Upper lobe of left lung (tissue), 6 donors: ENCODE measurements around the gene SIKE1. TPM values are rescaled to one million over a fixed set of nuclear protein-coding genes. Genes with fewer than 3 reads are reported as not detected.
"Not testable (repeated sequence)": the region's sequence is repeated elsewhere in the genome, so short reads cannot be mapped to it uniquely, and the experiment has no call there.

Experiments
- ATAC-seq, 2 donors: fragments of 200-7000 bp; cut with Tn5 transposase; one replicate each; pipeline ENCODE4 v1.9.1; 2022; ENCODE audit warnings: mild to moderate bottlenecking in 2 of 2, moderate library complexity in 2 of 2; ENCODE audit not compliant: low FRiP score in 2 of 2
- DNase-seq, 2 donors: peaks; one replicate each; pipeline ENCODE4 v3.0.0-alpha.2; 2019 to 2020
- H3K27ac ChIP-seq, 4 donors: fragments of 200-600 bp; sonication (generic); one replicate each; pipeline ENCODE4 v1.5.1; 2016 to 2019
- H3K27me3 ChIP-seq, 4 donors: fragments of 200-600 bp; sonication (generic); one replicate each; pipeline ENCODE4 v1.5.1; 2017 to 2019
- H3K36me3 ChIP-seq, 4 donors: fragments of 200-600 bp; sonication (generic); one replicate each; pipeline ENCODE4 v1.5.1; 2016 to 2019
- H3K4me1 ChIP-seq, 4 donors: fragments of 200-600 bp; sonication (generic); one replicate each; pipeline ENCODE4 v1.5.1; 2018 to 2019
- H3K4me3 ChIP-seq, 4 donors: fragments of 200-600 bp; sonication (generic); one replicate each; pipeline ENCODE4 v1.5.1; 2017 to 2019; ENCODE audit warnings: mild to moderate bottlenecking in 2 of 4, moderate library complexity in 1 of 4
- H3K9me3 ChIP-seq, 4 donors: fragments of 200-600 bp; sonication (generic); one replicate each; pipeline ENCODE4 v1.5.1; 2018 to 2019
- EP300 ChIP-seq, 4 donors: sonication (generic); formaldehyde crosslinking; IDR thresholded peaks; one replicate each; pipeline ENCODE4 v1.5.1; 2017; ENCODE audit warnings: antibody characterized with exemption in 4 of 4, control low read depth in 2 of 4
- POLR2A ChIP-seq, 4 donors: fragments of 450-650 bp; IDR thresholded peaks; one replicate each; pipeline ENCODE4 v1.5.1; 2016 to 2017; ENCODE audit warnings: antibody characterized with exemption in 4 of 4, mild to moderate bottlenecking in 2 of 4
- POLR2AphosphoS5 ChIP-seq, 2 donors: sonication (generic); formaldehyde crosslinking; IDR thresholded peaks; one replicate each; pipeline ENCODE4 v1.5.1; 2017; ENCODE audit warnings: antibody characterized with exemption in 2 of 2
- WGBS, 2 donors: methylation state at CpG; one replicate each; pipeline ENCODE4 v1.1.5; 2017 to 2018; 5-methylcytosine and 5-hydroxymethylcytosine counted together
- total RNA-seq, 6 donors: library from RNA; depleted of rRNA in 4 of 6; stranded (reverse); fragments of >200 nt in 4 of 6; gene quantifications; one replicate each; pipeline versions ENCODE4 v1.1.0 to v1.2.1, GENCODE V29; 2016 to 2021
- TF ChIP-seq, protein P1 (sequence below), 6 experiments: fragments of 450-650 bp in 4 of 6; fragments of 200-600 bp in 2 of 6; sonication (generic) in 2 of 6; IDR thresholded peaks; one replicate each; pipeline ENCODE4 v1.5.1; 2016 to 2019; ENCODE audit warnings: antibody characterized with exemption in 6 of 6
- donor health status: DM: no; HTN: no; CAD: no; lungs with moderate emphysema.
- donor health status: DM: no; HTN: yes; CAD: no; lungs with severe emphysema.

Gene SIKE1
- total RNA-seq, 6 donors from 2014 or later, result 6.0 to 36.3 (median 28.7) TPM

DNA sequence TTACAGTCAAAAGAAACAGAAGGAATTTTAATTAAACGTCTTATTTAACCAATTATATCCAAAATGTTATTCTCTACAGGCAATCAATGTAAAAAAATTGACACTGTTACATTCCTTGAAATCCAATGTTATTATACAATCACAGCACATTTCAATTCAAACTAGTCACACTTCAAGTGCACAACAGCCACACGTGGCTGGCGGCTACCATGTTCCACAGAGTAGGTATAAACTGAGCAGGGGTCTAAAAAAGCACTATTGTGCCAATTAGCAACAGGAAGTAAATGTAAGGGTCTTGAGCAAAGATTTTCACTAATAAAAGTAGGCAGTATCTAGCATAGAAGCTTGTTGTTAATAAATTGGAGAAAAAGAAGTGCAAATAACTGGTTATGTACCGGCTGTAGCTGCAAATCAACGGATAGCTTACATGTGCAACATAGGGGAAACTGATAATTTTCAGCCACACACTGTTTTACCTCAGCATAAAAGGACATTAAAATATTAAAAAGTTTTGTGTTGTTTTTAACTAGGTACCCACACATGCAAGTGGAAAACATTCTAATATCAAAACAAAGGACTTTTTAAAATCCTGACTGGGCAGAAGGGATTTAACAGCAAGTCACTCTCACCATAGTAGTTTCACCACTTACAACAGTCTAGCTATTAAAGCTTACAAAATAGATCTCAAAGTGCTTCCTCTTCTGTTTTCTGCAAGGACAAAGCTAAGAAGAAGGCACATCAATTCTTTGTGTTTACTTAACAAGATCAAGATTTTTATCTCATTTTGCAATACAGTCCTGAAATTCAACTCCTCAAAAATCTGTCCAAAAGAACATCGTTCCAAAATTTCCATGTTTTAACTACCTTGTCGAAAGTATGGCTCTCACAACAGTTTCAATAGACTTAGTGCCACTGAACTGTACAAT, 25.2 kb downstream of the SIKE1 start:
- Histone ChIP-seq H3K27me3 (no peaks in the 10 kb centered on the region), H3K36me3 (no peaks in the 10 kb centered on the region), H3K27ac (peak overlapping the region in 2 of 4 donors; percentile 100), H3K4me3 (peak overlapping the region in 3 of 4 donors; percentile 73 to 87 (median 82)), H3K9me3 (no peaks in the 10 kb centered on the region), H3K4me1 (peaks cover 64 to 74% (median 67%) of the 10 kb centered on the region in 4 donors)
- no peak for DNase-seq
- ATAC-seq, result no peak
- 35 to 45% methylated on average over 7 of the region's 7 CpGs for WGBS, 2 donors
- TF ChIP-seq POLR2AphosphoS5 (IDR thresholded peaks at IDR 0.05), result no peak
- TF ChIP-seq, protein P1, sequence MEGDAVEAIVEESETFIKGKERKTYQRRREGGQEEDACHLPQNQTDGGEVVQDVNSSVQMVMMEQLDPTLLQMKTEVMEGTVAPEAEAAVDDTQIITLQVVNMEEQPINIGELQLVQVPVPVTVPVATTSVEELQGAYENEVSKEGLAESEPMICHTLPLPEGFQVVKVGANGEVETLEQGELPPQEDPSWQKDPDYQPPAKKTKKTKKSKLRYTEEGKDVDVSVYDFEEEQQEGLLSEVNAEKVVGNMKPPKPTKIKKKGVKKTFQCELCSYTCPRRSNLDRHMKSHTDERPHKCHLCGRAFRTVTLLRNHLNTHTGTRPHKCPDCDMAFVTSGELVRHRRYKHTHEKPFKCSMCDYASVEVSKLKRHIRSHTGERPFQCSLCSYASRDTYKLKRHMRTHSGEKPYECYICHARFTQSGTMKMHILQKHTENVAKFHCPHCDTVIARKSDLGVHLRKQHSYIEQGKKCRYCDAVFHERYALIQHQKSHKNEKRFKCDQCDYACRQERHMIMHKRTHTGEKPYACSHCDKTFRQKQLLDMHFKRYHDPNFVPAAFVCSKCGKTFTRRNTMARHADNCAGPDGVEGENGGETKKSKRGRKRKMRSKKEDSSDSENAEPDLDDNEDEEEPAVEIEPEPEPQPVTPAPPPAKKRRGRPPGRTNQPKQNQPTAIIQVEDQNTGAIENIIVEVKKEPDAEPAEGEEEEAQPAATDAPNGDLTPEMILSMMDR (IDR thresholded peaks at IDR 0.05), result no peak
- no peak for TF ChIP-seq POLR2A (IDR thresholded peaks at IDR 0.05)
- no peak for TF ChIP-seq EP300 (IDR thresholded peaks at IDR 0.05)

DNA sequence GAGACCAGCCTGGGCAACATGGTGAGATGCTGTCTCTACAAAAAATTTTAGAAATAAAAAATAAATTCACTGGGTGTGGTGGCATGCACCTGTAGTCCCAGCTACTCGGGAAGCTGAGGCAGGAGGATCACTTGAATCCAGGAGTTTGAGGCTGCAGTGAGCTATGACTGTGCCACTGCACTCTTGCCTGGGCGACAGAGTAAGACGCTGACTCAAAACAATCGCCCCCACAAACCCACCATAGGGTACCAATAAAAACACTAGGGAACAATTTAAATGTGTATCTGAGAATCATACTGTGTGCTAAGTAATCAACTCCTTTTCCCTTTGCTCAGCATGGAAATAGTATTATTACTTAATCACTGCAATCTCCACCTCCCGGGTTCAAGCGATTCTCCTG, 26.8 kb downstream of the SIKE1 start:
- 84 to 85% methylated on average over 6 of the region's 6 CpGs for WGBS, 2 donors
- not testable (repeated sequence) for H3K4me3 ChIP-seq, H3K27ac ChIP-seq, H3K27me3 ChIP-seq, H3K9me3 ChIP-seq, DNase-seq, ATAC-seq
- H3K4me1 ChIP-seq, result peaks cover 76 to 81% (median 79%) of the 10 kb centered on the region in 4 donors
- H3K36me3 ChIP-seq, result peaks cover 0 to 14% (median 4%) of the 10 kb centered on the region in 4 donors

DNA sequence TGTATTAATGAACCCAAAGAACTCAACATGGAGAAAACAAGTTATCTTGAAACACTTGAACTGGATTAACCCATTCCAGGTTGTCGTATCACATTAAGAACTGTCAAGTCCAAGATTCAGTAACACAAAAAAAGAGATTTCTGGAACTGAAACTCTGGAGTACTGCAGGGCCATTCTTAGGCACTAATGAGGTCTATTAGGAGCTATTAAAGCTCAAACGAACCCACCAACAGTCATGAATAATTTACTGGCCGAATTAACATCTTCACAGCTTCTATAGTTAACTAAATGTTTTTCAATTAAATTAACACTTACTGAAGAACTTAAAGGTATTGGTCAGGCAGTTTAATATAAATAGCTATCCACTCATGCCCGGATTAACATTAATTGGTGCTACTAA, 27.3 kb downstream of the SIKE1 start:
- no peak for ATAC-seq
- peaks cover 0 to 19% (median 6%) of the 10 kb centered on the region in 4 donors for H3K36me3 ChIP-seq
- DNase-seq, result no peak

DNA sequence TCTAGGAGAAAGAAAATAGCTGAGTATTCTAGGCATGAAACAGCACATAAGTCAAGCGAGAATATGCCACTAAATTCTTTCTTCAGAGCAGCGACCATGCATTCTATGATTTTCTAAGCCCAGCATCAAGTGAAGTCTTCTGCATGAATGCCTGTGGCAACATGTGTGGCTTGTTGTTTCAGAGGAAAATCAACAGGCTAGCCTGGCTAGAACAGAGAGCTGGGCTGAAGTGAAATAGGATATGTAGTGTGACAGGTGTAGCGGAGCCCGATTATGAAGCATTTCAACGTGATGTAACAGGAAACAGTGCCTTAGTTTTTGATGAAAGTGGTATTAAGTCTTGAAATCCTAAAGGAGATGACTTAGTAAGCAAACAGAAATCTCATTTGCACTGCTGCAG, 29.7 kb downstream of the SIKE1 start:
- Histone ChIP-seq H3K9me3 (no peaks in the 10 kb centered on the region), H3K36me3 (peaks cover 0 to 43% (median 9%) of the 10 kb centered on the region in 4 donors), H3K27me3 (no peaks in the 10 kb centered on the region), H3K4me1 (peaks cover 63 to 80% (median 71%) of the 10 kb centered on the region in 4 donors), H3K27ac (no peak overlapping the region), H3K4me3 (no peak overlapping the region)
- no peak for ATAC-seq
- 56 to 60% methylated on average over 5 of the region's 5 CpGs for WGBS, 2 donors
- DNase-seq, result no peak
- TF ChIP-seq POLR2A (IDR thresholded peaks at IDR 0.05) (no peak), EP300 (IDR thresholded peaks at IDR 0.05) (no peak), POLR2AphosphoS5 (IDR thresholded peaks at IDR 0.05) (no peak)
- TF ChIP-seq, protein P1 (IDR thresholded peaks at IDR 0.05), result no peak

More for the DNA sequence above, 27.3 kb downstream of the SIKE1 start:
- H3K27ac ChIP-seq, result no peak overlapping the region
- TF ChIP-seq POLR2AphosphoS5 (IDR thresholded peaks at IDR 0.05) (no peak), POLR2A (IDR thresholded peaks at IDR 0.05) (no peak), EP300 (IDR thresholded peaks at IDR 0.05) (no peak)
- TF ChIP-seq, protein P1 (IDR thresholded peaks at IDR 0.05), result no peak
- H3K9me3 ChIP-seq, result no peaks in the 10 kb centered on the region
- peaks cover 74 to 82% (median 79%) of the 10 kb centered on the region in 4 donors for H3K4me1 ChIP-seq
- WGBS, 2 donors, result 71 to 80% methylated on average over 4 of the region's 4 CpGs
- H3K4me3 ChIP-seq, result no peak overlapping the region
- H3K27me3 ChIP-seq, result no peaks in the 10 kb centered on the region

DNA sequence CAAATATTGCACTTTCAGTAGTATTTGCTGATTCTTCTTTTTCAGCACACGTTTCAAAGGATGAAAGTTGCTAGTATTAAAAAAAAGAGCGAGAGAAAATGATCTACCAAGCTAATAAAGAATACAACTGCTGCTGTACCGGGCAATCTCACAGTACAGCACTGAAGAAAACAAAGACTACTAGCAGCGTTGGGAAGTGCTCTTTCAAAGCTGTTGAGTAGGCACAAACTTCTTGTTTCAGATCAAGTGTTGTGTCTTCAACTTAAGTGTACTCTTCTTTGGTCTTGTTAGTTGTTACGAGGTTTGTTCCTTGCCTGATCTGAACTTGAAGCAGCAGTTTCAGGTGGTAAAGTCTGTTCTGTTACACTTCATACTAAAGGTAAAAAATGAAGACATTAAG, 30.6 kb downstream of the SIKE1 start:
- DNase-seq (no peak), ATAC-seq (no peak)
- H3K36me3 ChIP-seq, result peaks cover 0 to 44% (median 9%) of the 10 kb centered on the region in 4 donors
- H3K4me1 ChIP-seq, result peaks cover 57 to 71% (median 66%) of the 10 kb centered on the region in 4 donors
- WGBS, 2 donors, result 57 to 63% methylated on average over 5 of the region's 5 CpGs
- H3K27ac ChIP-seq, result no peak overlapping the region
- H3K27me3 ChIP-seq, result no peaks in the 10 kb centered on the region
- H3K4me3 ChIP-seq, result no peak overlapping the region
- no peaks in the 10 kb centered on the region for H3K9me3 ChIP-seq
- TF ChIP-seq POLR2A (IDR thresholded peaks at IDR 0.05) (no peak), EP300 (IDR thresholded peaks at IDR 0.05) (no peak)
- TF ChIP-seq, protein P1 (IDR thresholded peaks at IDR 0.05), result no peak
